Stimulated activated CD4-positive, alpha-beta T cell treated with anti-CD3 and anti-CD28 coated beads, Interleukin-12 subunit alpha, Interleukin-12 subunit beta, amount 100 ng/mL, for 48 hours (primary cell): Measurements from ENCODE around the gene RNF115.
"Not testable (repeated sequence)": the region's sequence is repeated elsewhere in the genome, so short reads cannot be mapped to it uniquely, and the experiment has no call there.

Experiments used
- DNase-seq, 3 donors: peaks; one replicate each; pipeline ENCODE4 v3.0.0-alpha.2; 2020; ENCODE audit warnings: low read depth in 2 of 3, low spot score in 1 of 3

The RNF115 gene

DNA sequence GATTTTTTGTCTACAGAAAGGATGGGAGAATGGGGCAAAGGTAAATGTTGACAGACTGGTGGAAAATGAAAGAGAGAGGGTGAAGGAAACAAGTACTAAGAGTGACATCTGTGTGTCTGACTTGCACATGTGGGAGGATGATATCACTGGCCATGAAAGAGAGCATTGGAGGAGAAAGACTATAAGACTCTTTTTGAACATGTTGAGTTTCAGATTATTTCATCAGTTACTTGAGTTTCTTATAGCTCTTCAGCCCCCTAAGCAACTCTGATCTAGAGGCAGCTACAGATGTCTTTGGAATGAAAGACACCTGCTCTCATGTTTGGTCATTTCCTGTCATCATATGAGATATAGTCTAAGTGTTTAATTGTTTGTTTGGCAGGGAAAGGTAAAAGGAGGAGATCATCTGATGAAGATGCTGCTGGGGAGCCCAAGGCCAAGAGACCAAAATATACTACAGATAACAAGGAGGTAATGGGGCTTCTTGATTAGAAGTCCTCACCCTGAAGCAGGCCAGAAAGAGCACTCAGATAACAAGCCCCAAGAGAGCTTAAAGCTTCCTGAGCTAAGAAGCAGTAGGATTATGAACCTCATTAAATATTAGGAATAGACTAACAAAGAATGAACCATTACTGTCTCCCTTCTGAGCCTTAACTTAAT, 4.6 kb upstream of the RNF115 start:
- no peak for DNase-seq

DNA sequence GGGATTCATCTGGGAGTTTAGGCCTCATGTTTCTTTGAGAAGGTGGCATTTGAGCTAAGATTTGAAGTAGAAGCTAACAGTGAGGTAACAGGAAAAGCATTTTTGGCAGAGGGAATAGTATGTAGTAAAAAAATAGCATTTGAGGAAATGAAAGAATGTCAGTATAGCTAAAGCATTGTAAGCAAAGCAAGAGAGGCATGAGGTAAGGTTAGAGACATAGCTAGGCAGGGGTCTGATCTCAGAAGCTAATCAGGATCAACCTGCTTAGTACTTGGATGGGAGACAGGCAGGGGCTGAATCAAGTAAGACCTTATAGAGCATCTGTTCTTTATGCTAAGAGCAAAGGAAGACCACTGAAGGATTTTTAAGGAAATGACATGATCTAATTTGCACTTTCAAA, 4.1 kb upstream of the RNF115 start:
- no peak for DNase-seq

DNA sequence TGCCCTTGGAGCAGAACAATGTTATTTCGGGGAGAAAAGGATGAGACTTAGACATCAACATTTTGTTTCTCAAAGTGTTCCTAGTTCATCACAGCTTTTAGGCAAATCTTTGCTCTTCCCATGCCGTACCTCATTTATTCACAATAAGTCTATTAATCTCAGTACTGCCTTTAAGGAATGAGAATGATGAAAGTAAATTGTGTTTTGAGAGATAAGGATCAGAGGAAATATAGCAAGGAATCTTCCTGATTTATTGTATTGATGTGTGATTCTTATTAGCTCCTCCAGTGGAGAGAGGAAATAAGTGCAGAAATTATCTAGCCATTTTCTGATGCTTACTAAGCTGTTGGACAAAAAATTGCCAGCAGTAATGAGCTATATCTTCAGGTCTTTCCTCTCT, 2.1 kb upstream of the RNF115 start:
- no peak for DNase-seq

DNA sequence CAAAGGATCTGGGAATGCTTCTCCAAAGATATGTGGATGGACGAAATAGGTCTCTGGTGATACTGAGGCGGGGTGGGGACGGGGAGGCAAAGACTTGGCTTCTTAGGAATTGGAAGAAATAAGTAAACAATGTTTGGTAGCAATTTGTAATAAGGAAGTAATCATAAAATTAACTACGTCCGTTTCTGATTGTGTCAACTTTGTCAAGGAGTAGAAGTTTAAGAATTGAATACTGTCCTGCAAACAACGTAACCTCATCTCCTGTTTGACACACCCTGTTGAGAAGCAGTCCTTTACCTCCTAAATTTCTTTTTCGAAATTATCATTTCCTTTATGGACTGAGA, 576 bp upstream of the RNF115 start:
- DNase-seq: no peak

DNA sequence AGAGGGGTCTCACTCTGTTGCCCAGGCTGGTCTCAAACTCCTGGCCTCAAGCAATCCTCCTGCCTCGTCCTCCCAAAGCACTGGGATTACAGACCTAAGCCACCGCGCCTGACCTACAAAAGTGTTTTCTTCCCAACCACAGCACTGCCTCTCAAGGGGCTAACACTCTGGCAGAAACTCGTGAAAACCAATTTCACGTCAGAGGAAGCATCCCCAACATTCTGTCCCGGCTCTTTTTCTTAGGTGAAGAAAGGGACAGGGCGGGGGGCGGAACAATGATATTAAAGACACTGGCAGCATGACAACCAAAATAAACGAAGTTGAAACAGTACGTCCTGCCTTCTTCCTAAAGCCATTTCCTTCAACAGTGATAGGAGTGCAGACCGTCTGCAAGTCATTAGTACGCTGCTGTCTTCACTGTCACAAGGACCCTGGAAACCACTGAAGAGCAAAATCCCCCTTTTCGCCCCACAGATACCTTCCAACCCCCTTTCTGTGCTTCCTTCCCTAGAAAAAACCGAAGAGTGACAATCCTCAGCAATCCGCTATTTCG, 1.0 kb downstream of the RNF115 start:
- DNase-seq: not testable (repeated sequence)

DNA sequence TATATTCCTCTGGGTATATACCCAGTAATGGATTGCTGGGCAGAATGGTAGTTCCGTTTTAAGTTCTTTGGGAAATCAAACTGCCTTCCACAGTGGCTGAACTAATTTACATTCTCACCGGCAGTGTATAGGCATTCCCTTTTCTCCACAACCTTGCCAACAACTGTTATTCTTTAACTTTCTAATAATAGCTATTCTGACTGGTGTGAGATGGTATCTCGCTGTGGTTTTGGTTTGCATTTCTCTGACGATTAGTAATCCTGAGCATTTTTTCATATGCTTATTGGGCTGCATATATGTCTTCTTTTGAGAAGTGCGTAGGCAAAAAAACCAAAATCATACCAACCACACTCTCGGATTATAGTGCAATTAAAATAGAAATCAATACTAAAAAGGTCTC, 5.8 kb downstream of the RNF115 start:
- DNase-seq: not testable (repeated sequence)

DNA sequence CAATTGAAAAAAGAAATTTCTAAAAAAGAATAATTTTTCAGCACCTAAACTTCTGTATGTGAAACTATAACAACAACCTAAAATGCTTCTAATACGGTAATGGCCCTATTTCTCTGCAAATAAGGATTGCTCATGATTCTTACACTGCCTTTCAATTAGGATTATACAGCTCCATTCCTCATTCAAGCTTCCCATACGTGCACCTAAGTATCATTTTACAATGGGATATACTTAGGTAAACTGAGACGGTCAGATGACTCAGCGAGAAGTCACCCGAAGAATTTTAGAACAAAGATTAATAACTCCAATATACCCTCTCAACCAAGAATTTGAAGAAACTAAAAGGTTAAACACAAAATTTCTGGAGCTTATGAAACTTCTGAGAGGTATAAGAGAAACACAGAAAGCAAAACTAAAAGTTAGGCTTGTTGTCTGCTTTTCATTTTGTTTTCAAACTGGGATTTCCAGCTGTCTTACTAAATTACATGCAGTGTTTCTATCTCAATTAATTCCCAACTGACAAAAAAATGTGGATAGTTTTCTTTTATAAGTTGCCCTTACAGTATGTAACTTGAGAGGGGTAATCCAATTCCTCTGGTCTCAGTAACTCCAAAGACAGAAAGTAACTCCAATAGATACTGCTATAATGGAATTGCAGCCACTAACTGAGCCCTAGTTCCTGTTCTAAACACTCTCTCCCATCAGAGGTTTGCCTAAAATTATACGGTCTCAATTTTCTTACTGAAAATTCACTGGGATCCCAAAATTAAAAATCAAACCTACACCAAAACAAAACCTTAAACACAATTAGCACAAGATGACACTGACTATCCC, 10.7 kb downstream of the RNF115 start:
- not testable (repeated sequence) for DNase-seq

DNA sequence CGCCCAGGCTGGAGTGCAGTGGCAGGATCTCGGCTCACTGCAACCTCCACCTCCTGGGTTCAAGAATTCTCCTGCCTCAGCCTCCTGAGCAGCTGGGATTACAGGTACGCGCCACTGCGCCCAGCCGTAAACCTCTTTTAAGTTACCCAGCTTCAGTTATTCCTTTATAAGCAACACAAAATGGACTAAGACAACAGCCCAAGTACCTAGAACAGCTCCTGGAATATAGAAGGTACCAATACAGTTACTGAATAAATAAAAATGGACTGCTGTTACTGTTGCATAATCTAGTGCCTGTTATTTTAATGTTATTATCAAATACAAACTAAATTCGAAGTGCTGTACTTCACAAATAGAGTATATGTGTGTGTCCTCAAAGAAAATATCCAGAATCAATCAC, 17.1 kb downstream of the RNF115 start:
- DNase-seq: no peak

DNA sequence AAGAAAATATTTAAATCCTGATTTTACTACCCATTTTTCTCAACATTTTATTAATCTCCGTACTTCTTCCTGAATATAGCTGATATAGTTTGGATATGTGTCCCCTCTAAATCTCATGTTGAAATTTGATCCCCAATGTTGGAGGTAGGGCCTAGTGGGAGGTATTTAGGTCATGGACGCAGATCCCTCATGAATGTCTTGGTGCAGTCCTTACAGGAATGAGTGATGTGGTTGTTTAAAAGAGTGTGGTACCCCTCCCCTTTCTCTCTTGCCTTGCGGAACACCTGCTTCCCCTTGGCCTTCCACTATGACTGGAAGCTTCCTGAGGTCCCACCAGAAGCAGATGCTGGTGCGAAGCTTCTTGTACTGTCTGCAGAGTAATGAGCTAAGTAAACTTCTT, 17.5 kb downstream of the RNF115 start:
- no peak for DNase-seq

DNA sequence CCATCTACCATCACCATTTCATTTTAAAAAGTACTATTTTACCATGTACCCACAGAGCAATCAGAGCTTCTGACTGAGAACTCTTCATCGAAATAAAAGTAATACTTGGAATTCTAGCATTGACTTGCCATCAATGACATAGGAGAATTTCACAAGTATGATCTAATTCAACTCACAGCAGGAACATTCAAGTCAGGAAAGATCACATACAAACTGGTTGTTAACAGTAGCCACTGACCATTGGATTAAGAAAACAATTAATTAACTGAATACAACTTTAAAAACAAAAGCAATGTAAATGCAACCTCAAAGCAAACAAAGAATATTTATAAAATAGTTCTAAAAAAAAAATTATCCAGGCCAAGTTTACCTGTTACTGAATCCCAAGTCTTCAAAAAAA, 18.8 kb downstream of the RNF115 start:
- DNase-seq: no peak

DNA sequence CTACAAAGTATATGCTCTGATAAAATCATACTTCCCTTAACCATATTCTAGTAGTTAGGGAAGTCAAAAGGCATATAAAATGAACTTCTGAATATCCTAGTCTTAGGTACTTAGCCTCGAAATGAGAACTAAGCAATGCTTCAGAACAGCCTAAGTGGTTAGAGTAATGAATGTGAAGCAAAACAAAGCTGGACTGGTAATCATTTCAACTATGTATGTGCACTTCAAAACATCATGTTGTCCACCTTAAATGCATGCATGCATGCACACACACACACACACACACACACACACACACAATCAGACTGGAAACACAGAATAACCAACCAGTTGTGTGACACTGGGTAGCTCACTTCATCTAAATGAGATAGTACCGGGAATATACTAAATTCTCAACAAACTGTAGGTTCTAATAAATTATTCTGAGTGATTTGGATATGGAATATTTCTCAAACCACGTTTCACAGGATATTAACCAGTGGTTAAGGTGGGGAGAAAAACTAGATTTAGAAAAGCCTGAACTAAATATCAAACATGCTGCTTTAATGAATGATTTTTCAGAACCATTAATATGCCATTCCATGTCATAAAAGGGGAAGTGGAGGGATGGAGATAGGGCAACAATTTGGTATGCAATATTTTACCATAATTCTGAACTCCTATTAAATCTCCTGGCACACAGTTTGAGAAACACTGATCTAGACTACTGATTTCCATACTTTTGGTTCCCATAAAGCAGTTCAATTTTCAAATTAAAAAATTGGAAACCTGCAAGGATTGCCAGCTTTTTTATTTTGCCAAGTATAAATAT, 19.5 kb downstream of the RNF115 start:
- DNase-seq: no peak

DNA sequence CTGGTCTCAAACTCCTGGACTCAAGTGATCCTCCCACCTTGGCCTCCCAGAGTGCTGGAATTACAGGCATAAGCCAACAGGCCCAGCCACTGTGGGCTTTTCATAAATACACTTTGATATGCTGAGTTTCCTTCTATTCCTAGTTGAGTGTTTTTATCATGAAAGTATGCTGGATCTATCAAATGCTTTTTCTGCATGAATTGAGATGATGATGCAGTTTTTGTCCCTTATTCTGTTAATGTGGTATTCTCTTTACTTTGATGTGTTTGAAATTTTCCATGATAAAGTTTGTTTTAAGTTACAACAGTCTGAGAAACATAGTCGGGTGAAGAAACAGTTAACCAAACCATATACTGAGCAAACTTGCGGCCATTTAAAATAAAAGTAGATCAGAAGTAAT, 24.1 kb downstream of the RNF115 start:
- DNase-seq: no peak

DNA sequence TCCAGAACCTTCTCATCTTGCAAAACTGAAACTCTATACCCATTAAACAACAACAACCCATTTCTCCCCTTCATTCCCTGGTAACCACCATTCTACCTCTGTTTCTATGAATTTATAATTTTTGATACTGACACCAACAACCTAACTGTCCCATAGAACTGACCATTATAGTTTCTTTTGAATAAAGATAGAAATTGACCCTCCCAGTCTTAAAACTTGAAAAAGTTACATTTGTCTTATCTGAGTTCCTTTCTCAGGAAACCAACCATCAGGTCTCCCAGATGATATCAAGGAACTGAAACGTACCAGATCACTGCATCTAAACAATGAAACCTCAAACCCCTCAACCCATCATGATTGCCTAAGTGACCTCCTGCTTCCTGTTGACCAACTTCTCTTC, 27.1 kb downstream of the RNF115 start:
- no peak for DNase-seq

DNA sequence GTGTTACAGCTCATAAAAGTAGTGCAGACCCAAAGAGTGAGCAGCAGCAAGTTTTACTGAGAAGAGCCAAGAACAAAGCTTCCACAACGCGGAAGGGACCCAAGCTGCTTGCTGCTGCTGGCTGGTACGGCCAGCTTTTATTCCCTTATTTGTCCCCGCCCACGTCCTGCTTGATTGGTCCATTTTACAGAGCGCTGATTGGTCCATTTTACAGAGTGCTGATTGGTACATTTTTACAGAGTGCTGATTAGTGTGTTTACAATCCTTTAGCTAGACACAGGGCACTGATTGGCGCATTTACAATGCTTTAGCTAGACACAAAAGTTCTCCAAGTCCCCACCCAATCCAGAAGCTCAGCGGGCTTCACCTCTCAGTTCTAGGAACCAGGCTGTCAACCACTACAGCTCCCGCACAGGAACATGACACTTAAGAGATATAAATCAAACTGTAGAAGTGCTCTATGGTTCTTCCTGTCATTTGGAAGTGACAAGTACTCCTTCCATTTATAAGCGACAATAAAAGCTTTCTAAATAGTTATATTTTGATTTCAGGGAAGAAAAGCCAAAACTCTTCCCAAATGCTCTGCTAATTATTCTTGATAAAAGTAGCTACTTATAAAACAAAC, 28.5 kb downstream of the RNF115 start:
- DNase-seq: no peak

DNA sequence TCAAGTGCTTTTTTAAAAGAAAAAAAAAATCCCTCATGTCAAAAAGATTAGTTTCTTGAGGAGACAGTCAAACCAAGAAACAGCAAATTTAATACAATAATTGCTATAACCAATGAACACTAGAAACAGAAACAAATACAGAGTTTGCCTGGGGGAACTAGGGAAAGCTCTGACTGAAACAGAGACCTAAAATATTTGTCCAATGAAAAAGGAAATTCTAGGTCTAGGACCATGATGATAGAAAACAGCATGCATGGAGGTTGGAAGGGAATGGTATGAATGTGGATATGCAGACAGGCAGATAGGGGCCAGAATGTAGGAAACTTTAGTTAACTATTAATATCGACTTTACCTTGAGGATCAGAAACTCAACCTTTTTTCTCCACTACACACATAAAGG, 31.4 kb downstream of the RNF115 start:
- no peak for DNase-seq

DNA sequence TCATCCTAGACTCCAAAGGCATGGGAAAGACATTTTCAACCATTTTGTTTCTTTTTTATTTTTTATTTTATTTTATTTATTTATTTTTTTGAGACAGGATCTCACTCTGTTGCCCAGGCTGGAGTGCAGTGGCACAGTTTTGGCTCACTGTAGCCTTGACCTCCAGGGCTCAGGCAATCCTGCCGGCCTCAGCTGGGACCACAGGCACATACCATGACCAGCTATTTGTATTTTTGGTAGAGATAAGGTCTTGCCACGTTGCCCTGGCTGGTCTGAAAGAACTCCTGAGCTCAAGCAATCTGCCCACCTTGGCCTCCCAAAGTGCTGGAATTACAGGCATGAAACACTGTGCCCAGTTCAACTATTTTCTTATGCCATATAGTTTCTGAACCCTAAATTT, 32.0 kb downstream of the RNF115 start:
- DNase-seq: not testable (repeated sequence)

DNA sequence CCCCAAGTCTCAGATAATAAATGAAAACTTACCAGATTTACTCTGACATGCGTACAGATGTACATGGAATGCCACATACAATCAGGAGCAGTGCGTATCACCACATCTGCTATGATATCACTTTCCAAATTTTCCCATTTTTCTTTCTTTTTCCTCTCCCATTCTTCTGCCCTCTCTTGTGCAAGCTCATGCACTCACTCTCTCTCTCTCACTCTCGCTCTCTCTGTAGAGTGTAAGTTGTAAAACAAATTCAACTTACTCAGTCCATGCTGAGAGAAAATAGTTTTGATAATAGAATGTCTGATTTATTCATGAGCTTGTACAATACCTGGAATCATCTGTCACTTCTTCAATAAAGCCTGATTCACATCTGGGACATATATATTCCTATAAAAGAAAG, 35.3 kb downstream of the RNF115 start:
- no peak for DNase-seq

DNA sequence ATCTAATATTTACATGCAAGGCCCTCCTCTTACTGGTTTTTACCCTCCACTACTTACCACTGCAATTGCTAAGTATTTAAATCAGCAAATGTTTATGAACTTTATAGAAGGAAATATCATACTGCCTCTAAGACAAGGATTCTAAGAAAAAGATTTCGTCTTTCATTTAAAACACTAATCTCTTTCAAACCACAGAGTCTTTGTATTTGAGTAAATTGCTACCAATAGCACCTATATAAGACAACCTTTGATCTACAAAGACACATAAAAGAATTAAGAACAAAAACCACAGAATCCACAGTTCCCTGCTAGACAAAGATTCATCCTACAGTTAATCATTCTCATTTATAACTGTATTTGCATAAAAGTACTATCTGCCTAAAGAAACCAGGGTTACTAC, 37.6 kb downstream of the RNF115 start:
- DNase-seq: no peak

DNA sequence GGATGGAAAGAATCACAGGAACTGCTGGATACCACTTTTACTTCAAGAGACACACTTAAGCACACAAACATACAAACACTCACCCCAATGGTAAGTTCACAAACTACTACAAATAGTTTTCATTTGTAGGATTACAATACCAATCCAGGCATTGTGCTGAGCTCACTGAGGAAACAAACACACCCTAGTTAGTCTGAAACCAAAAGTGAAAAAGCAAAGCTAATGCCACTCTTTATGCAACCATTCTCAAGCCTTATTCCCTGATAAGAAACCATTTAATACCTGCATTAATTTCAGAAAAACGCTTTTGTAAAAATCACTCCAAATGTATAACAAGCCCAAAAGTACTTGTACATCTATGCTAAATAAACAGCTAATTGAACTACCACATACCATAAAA, 38.3 kb downstream of the RNF115 start:
- DNase-seq: no peak

DNA sequence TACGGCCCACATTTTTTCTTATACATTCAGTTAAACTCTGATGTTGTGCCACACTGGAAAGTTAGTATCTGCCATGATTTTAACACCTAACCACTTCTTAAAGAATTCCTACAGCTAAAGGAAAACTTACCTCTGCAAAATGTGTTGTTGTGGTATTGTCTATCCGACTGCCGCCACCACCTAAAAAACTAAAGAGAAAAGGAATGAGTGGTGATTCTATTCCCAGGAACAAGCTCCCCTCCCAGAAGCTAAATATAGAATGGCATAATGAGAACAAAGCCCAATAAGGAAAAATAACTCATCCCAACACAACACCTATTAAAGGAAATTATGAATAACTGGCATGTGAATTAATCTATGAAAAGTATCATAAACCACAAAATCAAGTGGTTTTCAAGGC, 39.5 kb downstream of the RNF115 start:
- no peak for DNase-seq
